Inferior parietal cortex (tissue), 1 donor: ENCODE results near the gene JAM3.

Source experiments
- DNase-seq: peaks from one replicate; pipeline ENCODE4 v3.0.0-alpha.2; 2016; ENCODE audit errors: extremely low spot score

Gene JAM3

DNA sequence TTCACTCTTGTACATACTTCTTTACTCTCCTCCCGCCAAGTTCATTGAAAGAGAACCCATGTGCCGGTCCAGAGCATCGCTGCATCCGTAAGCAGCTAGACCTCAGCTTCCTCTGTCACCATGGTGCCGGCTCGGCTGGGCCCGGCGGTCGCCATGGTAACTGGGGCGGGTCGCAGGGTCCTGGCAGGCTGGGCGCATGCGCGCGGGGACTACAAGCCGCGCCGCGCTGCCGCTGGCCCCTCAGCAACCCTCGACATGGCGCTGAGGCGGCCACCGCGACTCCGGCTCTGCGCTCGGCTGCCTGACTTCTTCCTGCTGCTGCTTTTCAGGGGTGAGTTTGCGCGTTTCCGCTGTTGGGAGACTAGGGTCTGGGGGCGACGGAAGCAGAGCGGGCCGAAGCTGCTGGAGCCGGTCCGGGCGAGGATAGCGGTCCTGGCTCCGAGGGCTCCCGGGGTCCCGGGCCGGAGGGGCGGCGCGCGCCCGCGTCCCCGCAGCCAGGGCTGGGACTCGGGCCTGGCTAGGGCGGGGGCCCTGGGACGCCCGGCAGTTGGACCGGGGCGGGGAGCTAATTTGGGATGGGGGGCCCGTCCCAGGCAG lies at the start of gene JAM3:
TSS of gene JAM3 (plus strand) at position 244 of the 597 bp plus-strand sequence. CDS start at position 256, 12 bp downstream.
- DNase-seq, result peak; percentile 93

DNA sequence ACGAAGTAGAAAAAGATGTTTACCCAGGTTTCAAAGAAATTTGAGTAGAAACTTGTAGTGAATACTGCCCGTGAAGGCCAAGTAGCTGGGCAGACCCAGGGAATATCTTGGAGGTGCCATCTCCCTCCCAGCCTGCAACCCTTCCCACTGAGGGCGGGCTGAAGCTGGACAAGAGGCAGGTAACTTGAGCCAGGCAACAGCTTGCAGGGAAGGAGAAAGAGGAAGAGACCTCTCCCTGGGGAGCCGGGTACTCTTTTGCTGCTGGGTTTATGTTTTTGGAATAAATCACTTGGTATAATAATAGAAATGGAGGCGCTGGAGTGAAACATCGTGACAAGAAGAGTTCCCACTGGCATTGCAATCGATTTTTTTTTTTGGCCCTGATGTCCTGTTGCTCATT lies 49.4 kb upstream of the JAM3 start:
- DNase-seq, result no peak

DNA sequence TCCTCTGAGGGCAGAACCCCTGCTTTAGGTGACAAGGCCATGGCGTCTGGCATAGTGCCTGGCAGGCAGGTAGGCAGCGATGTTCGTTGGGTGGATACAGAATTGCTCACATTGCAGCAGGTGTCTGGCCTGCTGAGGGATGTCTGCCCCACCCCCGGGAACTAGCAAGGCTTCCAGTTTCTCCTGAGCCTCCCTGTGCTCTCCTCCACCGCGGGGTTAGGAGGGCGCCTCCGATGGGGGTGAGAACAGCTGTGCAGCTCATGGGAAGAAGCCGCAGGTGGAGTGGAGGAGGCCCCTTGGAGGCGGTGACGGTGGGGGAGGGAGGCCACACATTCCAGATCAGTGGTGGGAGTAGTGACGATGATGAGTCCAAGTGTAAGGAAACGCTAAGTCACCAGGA lies 48.3 kb upstream of the JAM3 start:
- no peak for DNase-seq

DNA sequence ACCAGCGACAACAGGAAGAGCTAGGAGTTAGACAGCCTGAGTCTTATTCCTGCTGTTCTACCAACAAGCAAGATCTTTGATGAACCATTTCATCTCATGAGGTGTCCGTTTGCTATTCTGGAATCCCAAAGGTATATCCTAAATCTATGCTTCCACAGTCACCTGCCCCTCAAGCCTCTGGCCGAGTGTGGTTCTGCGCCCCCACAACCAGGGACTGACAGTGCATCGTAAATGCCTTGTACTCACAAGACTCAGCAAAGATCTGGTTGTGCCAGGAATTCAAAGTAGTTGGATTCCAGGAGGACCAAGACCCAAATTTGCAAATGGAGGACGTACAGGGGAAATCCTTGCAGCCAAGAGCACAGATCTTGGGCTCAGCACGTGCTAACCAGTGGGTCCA lies 47.5 kb upstream of the JAM3 start:
- no peak for DNase-seq

DNA sequence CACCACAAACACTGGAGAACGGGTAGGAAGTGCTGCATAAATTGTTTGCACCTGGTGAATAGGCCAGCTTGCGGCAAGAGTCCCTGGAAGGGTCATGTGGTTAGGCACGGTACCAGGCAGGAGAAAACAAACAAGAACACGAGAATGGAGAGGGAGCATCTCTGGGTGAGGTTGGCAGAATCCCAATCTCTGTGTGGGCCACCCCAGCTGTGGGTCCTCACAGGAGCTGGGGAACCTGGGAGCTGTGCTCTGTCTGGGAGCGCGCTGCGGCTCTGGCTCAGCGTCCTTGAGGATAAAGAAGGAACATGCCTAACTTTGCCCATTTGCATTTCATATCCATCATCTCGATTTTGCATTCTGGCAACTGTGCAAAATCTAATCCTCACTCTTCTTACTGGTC lies 46.1 kb upstream of the JAM3 start:
- no peak for DNase-seq

DNA sequence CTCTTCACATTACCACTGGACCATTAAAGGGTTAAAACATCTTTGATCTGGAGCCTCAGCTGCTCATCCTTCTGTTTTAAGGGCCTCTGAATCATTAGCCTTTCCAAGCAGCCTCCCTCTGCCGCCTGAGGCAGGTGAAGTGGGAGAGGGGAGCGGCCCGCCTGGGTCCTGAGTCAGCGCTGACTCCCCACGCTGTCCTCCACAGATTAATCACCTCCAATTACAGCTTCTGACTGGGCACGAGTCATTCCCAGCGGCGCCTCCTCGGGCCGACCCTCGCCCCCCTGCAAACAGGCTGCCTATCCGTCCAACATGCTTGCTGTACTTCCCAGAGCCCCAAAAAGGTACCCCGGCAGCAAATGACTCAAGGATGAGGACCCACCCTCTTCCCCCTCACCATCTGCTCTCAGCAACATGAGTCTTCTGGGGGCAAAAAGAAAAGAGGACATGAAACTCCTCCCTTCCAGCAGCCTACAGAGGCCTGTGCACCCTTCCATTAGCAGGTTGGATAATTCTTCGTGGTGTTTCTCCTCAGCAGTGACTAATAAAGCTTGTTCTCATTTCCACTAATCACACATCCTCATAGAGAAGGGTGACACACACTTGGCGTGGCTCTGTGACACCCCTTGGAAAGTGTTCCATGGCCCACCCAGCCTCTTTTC lies 44.3 kb upstream of the JAM3 start:
- DNase-seq, result no peak

DNA sequence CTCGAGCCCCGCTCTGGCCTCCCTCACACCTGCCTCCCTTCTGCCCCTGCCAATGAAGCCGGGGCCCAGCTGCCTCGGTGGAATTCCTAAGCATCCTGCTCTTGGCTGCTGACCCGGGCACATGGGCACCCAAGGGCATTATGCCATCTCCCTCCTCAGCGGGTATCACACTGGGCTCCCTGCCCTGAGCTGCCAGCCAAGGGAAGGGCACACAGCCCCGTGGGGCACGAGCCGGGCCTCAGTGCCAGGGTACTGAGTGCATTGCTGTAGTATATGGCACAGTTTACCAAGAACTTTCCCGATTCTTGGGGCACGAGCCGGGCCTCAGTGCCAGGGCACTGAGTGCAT lies 43.8 kb upstream of the JAM3 start:
- no peak for DNase-seq

DNA sequence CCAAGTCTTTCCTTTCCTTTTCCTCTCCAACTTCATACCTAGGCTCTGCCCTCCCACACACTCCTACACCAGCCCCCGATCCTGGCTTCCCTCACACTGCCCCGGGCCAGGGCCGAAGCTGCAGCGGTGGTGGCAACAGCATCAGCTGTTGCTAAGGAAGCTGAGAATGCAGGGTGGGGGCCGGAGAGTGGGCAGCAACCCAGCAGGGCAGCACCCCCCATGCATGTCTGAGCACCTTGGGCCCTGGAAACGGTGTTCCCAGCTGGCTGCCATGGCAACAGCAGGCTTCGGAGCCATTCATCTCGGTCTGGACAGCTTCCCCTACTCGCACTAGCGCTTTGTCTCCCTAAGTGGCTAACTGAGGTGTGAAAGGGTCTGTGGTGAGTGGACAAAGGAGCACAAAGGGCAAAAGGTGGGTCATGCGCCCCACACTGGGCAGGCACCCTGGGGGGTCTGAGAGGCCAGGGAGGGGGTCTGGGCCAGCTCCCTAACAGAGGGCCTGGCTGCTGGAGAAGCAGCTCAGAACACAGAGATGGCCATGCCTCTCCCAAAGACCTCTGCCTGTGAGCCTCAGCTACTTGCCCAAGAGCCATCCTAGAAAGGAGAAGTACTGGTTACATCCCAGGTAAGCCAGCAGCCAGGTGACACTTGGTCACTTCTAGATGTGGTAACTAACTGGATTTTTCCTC lies 42.1 kb upstream of the JAM3 start:
- no peak for DNase-seq

DNA sequence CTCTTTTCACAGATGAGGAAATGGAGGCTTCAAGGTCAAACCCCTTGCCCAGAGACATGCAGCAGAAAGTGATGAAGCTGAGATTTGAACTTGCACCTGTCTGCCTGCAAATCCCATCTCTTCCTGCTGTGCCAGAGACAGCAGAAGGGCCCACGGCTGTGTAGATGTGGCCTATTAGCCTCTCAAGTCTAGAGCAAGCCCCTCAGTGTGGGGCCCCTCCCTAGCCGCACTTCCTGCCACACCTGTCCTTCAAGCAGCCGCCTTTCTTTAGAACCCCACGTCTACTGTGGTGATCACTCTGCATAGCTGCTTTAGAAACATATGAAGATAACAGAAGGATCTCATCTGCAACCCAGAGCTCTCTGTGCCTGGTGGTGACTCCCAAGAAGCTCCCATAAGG lies 41.2 kb upstream of the JAM3 start:
- no peak for DNase-seq

DNA sequence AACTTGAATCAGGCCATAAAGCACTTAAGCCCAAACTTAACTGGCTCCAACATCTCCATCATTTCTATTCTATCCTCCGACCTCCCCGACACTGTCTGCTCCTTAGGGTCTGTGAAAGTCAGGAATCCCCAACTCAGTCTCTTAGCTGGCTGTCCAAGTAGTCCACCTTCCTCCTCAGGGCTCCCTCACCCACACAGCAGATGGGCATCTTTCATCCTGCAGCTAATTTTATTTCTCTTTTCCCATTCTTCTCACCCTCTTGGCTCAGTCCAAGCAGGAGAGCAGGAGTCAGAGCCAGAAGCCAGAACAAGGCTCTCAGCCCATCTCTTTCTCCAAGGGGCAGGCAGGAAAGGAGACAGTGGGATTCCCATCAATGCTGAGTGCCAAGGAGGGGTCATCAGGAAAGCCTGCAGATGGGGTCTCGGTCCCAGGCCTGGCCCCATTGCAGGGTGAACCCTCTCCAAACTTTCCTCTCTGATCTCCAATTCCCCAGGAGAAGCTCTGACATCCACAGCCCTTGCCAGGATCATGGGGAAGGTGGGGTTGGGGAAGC lies 40.4 kb upstream of the JAM3 start:
- no peak for DNase-seq

DNA sequence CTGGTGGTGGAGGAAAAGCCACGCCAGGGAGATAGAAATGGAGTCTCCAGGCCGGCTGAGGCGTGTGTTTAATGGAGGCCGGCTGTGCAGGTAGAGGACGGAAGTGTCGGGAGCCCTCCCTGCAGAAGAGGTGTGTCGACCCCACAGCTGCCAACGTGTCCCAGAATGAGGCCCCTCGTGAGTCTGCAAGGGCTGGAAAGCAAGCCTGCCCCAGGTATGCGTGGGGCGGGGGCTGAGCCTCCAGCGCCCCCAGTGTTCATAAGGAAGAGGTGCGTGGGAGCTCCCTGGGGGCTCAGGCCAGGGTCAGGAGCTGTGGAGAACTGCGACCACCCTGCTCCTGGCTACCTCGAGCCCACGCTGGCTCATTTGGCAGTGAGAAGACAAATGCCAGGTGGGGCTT lies 38.0 kb upstream of the JAM3 start:
- no peak for DNase-seq

DNA sequence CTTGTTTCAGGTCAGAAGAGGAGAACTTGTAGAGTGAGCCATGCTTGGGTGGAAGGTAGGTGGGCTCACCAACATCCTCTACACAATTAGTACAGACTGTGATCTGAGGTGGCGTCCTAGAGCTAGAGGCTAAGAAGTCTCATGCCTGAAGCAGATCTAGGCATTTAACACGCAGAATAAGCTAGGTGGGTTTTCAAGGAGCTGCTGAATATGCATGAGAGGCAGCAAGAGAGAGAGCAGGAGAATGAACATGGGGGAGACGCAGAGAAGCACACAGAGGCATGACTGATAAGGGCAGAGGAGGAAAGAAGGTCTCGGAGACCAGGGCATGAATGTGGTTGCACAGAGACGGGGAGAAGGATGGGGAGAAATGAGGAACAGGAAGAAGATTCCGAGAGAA lies 36.8 kb upstream of the JAM3 start:
- no peak for DNase-seq

DNA sequence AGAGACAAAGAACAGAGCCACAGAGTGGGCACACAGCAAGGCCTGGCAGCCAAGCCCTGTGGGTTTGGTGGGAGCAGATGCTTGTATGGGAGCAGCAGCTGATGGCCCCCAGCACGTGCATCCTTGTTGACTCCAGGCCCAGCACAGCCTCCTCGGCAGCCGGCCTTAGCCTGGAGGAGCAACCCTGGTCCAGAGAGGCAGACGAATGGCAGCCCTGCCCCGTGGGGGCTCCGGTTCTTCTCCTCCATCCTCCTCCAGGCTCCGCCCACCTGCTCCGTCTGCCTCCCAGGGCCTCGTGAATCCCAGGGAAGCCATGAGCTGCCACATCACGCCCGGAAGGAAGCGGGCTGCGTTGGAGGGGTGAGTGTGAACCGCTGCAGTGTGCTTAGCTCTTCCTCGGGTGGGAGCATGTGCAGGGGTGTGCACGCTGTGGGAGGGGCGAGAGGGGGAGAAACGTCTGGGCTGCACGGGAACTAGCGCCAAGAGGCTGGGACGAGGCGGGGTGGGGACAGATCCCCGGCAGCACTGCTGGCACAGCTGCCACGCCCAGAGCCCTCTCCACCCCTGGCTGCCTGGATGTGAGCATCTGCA lies 36.3 kb upstream of the JAM3 start:
- DNase-seq, result no peak

DNA sequence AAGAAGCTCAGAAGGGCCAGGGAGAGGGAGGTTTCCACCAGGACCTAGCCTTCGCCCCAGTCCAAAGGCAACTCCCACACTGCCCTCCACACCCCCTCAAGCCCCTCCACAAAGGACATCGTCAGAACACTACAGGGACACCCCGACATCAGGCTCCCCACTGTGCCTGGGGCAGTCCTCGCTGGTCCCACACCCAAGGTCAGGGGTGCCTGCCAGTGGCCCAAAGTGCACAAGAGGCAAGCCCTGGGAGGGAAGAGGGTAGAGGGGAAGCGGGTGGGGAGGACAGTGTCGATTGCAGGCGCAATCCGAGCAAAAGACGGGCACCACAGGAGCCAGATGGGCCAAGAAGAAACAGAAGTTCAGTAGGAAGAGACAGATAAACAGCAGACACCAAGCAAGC lies 35.6 kb upstream of the JAM3 start:
- DNase-seq, result no peak

DNA sequence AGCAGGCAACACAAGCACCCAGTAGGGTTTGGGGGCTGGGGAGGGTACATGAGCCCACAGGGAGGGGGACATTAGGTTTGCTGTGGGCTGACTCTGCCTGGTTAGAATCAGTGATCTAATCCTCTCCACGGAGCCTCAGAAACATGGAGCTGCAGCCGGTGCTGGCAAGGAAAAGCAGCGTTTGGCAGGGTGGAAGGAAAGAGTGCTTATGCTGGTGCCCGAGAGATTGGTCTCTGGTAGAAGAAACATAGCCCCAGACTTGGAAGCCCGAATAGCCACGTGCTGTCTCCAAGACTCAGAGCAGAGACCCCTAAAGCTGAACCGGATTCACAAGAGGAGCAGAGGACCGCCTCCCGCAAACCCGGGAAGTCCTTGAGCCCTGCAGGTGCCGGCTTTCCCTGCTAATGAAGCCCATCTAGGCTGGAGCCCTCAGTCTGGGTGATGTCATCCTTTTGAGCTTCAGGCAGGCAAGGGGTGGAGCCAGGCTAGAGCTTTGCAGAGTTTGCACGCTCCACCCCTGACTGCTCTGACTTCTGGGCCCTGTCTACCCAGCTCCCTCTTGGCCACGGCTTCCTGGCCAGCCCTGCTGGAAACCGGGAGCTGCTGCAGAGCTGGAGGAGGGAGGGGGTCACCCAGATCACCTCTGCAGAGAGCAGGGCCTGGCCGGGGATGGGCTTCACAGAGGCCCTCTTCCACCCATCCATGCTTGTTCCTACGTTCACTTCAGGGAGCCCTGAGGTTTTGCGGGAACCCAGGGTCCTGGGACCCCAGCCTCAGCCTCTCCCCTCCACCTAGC lies 35.0 kb upstream of the JAM3 start:
- peak; percentile 71 for DNase-seq

DNA sequence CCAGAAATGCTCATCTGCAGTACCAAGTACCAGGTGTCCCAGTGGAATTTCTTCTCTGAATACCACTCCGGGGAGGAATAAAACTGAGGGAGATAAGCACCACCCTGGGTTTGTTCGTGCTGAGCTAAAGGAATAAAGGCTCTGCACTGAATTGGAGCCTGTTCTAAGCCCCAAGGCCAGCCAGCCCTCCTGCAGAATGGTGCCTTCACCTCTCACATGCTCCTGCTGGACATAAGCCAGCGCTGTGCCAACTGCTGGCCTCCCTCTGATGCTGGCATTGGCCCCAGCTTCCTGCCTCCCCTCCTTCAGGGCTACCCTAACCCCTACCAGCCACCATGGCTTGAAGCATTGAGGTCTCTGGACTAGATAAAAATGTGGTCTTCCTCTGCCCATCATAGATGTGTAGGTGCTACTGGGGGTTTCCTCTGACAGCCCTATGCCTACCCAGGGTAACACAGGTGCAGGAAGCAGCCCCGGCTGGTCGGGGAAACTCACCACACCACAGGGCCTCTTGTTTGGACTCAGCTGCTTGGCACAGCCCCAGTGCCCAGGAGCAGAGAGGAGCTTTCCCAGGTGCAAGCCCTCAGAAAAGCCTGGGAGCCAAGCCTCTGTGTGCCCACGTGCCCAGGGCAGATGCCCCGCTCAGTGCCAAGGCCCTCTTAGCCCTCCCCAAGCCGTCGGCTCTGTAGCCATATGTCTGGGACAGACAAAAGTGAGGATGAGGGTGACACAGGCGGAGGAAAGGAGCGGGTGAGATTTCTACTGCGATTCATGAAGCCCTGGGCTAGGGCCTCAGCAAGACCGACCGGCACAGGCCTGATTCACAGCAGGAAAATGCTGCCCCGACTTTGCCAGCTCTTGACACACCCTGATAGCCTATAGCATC lies 34.1 kb upstream of the JAM3 start:
- no peak for DNase-seq

DNA sequence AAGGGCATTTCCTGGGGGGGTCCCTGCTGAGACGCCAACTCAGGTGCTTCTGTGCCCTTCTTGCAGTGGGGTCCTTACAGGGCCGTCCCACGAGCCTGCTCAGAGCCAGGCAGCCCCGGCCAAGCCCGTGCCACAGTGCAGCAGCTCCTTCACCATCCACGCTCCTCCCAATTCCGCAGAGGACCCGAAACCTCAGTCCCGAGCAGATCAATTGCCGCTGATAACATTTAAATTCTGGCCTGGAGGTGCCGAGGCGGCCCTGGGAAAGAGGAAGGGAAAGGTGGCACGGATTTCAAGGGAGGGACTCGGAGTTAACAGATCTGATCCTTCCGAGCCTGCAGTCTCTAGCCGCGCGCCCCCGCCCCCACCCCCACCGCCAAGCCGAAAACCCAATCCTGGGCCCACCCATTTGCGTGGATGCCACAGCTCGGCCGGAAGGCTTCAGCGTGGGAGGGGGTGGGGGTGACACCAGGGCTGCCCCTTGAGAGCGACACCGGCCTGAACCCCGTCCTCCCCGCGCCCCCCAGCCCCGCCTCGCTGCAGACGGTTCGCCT lies 32.3 kb upstream of the JAM3 start:
- no peak for DNase-seq

DNA sequence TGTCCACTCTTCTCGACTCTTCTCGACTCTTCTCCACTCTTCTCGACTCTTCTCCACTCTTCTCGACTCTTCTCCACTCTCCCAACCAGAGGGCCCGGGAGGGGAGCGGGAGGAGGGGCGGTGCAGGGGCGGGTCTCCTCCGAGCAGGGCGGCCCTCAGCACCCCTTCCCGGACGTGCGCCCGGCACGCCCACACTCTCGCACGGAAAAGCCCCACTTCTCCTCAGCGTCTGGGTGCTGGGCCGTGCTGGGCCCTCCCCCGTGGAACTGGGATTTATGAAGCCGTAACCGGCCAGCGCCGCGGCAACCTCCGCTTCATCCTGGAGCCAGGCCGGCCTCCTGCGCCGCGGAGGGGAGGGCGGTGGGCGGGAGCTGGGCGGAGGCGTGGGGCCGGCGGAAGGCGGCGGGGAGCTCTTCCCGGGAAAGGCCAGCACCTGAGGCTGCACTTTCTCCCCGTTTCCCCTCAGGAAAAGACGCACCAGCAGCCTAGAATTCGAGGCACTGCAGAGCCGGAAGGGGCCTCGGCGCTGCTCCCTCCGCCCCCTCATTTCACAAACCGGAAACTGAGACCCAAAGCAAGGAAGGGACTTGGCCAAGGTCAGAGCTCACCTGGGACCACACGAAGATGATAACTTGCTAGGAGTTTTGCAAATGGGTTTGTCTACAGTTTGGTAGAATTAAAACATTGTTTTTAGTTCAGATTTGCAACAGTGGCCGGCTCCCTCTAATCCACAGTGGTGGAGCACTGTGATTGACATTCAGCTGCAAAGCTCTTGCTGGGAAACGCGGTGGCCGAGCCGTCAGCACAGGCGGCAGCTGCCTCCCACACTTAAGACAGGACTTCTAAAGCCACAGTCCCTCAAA lies 31.6 kb upstream of the JAM3 start:
- no peak for DNase-seq

DNA sequence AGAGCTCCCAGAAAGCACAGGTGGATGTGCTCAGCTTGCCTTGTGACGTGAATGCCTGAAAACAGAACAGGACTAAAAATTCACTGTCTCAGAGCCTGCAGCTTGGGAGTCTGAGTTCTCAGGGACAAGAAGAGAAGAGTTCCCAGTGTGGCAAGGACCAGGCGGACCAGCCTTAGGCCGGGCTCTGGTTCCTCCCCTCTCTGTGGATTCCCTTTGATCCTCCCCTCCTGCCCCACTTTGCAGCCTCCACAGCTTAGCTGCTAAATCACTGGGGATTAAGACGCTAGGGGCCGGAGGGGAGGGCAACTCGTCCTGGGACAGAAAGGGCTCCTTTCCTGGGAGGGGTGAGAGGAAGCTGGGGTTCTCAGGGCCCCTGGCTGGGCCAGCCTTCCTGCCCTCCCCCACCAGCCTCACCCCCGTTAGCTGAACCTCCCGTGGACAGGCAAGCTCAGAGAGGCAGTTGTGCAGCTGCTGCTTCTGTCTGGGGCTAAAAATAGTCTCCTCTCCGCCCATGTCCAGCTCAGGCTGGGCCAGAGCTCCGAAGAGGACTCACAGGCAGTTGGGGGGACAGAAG lies 29.9 kb upstream of the JAM3 start:
- peak; percentile 5 for DNase-seq
